Smooth muscle cell of bladder (primary cell): Measurements from ENCODE around the gene TAF11L11. TPM values are rescaled to one million over a fixed set of nuclear protein-coding genes. Genes with fewer than 3 reads are reported as not detected.

Experiments used
- total RNA-seq: library from RNA; depleted of rRNA; stranded (reverse); fragments of >200 nt; gene quantifications from 2 replicates; pipeline ENCODE4 v1.2.3, GENCODE V29; 2014

TAF11L11 gene
- 0.14 and 0.18 TPM in 2 replicates for total RNA-seq

DNA sequence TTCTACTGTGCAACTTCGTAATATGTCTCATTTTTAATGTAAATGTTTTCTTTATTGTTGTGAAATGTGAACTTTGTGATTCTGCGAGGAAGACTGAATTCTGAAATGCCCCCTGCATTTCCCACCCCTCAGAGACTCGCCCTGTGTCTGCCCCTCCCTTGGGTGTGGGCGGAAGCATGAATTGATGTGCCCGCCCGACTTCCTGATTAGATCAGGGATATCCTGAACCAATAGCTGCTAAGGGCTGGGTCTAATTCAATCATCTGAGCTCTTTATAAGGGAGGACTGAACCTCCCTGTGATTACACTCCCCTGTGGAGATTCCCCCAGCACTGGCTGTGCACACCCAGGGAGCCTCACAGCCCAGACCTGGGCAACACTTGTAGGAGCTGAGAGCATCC is at the start of gene TAF11L11:
Gene TAF11L11 (plus strand): TSS at position 304 of the 400 bp plus-strand sequence.

GRCh38 chr5:17585658-17586057 is 18.3 kb upstream of the TAF11L11 start, which contains the start of gene TAF11L7:
TSS of gene TAF11L7 (minus strand) at chr5:17585758.

GRCh38 chr5:17590860-17591259 is 13.1 kb upstream of the TAF11L11 start, which contains the start of gene TAF11L8:
TSS of gene TAF11L8 (minus strand) at chr5:17590960.

GRCh38 chr5:17594255-17594654 is 9.7 kb upstream of the TAF11L11 start, which contains the start of gene TAF11L9:
TSS of gene TAF11L9 (minus strand) at chr5:17594394.

DNA sequence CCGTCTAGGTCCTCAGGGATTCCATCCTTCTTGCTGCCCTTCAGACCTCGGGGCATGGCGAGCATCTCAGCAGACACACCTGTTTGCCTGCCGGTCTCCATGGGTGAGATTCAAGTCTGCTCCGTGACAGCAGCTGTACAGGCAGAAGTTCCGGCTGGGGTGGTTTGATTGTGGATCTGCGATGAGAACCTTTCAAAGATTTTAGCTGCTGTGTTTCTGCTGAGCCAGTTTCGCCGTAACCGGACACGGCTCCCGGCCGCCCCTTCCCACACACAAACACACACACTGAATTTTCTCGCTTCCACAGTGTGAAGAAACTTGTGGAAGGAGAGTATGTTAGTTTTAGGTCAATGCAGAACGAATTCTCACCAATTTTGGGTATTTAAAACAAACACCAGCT is 6.3 kb upstream of the TAF11L11 start, which contains the start of gene TAF11L10:
Gene TAF11L10 (minus strand): TSS at position 101 of the 400 bp plus-strand sequence.

DNA sequence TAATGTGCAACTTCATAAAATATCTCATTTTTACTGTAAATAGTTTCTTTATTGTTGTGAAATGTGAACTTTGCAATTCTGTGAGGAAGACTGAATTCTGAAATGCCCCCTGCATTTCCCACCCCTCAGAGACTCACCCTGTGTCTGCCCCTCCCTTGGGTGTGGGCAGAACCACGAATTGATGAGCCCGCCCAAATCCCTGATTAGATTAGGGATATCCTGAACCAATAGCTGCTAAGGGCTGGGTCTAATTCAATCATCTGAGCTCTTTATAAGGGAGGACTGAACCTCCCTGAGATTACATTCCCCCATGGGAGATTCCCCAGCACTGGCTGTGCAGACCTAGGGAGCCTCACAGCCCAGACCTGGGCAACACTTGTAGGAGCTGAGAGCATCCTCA is 6.1 kb downstream of the TAF11L11 start, which contains the start of gene TAF11L12:
Gene TAF11L12 (plus strand): TSS at position 301 of the 400 bp plus-strand sequence.

GRCh38 chr5:17631788-17632187 is 27.8 kb downstream of the TAF11L11 start, which contains the start of gene TAF11L13:
TSS of gene TAF11L13 (plus strand) at chr5:17632088.

GRCh38 chr5:17634160-17634559 is 30.2 kb downstream of the TAF11L11 start, which contains the start of gene TAF11L14:
TSS of gene TAF11L14 (plus strand) at chr5:17634460.

Other genes starting within 250 kb of the TAF11L11 start
- gene TAF11L2, start 106.0 kb upstream of the TAF11L11 start, total RNA-seq: not detected in 2 replicates
- gene TAF11L3, start 85.8 kb upstream of the TAF11L11 start, total RNA-seq: not detected in 2 replicates
- not detected in 2 replicates for gene TAF11L4, start 82.4 kb upstream of the TAF11L11 start, total RNA-seq
- not detected in 2 replicates for gene TAF11L5, start 78.9 kb upstream of the TAF11L11 start, total RNA-seq
- gene TAF11L6, start 75.5 kb upstream of the TAF11L11 start, total RNA-seq: not detected in 2 replicates
- not detected in 2 replicates for gene TAF11L7, start 18.4 kb upstream of the TAF11L11 start, total RNA-seq
- not detected in 2 replicates for gene TAF11L8, start 13.2 kb upstream of the TAF11L11 start, total RNA-seq
- not detected in 2 replicates for gene TAF11L9, start 9.8 kb upstream of the TAF11L11 start, total RNA-seq
- not detected in 2 replicates for gene TAF11L10, start 6.4 kb upstream of the TAF11L11 start, total RNA-seq
- not detected in 2 replicates for gene TAF11L12, start 6.2 kb downstream of the TAF11L11 start, total RNA-seq
- not detected in 2 replicates for gene TAF11L13, start 27.9 kb downstream of the TAF11L11 start, total RNA-seq
- not detected in 2 replicates for gene TAF11L14, start 30.3 kb downstream of the TAF11L11 start, total RNA-seq